Measurements from ENCODE around the gene C5orf47. TPM values are rescaled to one million over a fixed set of nuclear protein-coding genes. Genes with fewer than 3 reads are reported as not detected.

C5orf47 gene
- total and polyA plus RNA-seq, 10 of the 15 experiments (the other 5 are each of a cell fraction or from before 2014, with no cell fraction given): 0.04 TPM; not detected in 9

- TF ChIP-seq ZBTB11 (CRISPR knock-in tag; IDR thresholded peaks at IDR 0.05) (no peak), SMAD5 (IDR thresholded peaks at IDR 0.05; ENCODE audit: low read depth) (no peak), NFYA (IDR thresholded peaks at IDR 0.05; ENCODE audit: borderline replicate concordance, low read depth, low read length) (no peak), IRF4 (IDR thresholded peaks at IDR 0.05; ENCODE audit: low read depth, low read length) (no peak), ZNF274 (IDR thresholded peaks at IDR 0.05; ENCODE audit: insufficient read depth, insufficient read length) (no peak)
Observed at GRCh38 chr5:173972607-173972924, 16.4 kb upstream of the C5orf47 start (continued).

GRCh38 chr5:173972925-173973615 lies 15.9 kb upstream of the C5orf47 start:
- H2AFZ ChIP-seq (ENCODE audit: control insufficient read depth, low read depth, low read length): peak overlapping the region; percentile 99
- no peaks in the 10 kb centered on the region for H3K36me3 ChIP-seq (ENCODE audit: control insufficient read depth in 2 of 2, insufficient read depth in 2 of 2, low read length in 1 of 2)
- 8% methylated on average over 30 of the region's 30 CpGs for WGBS (ENCODE audit: insufficient coverage, insufficient replicate concordance, low lambda C conversion rate, missing lambda C conversion rate)
- ChIA-PET SMC1A (ENCODE audit: uncharacterized antibody, unreplicated experiment) (interaction anchor here (0.6 to 8.5 kb wide), 35 partner anchors 10 to 668 kb away, joined by 3 to 171 read pairs (median 4); partner anchors contain the start of gene BOD1), POLR2A (interaction anchor here (0.6 to 1.6 kb wide), 3 partner anchors 151 to 356 kb away, joined by 3 to 5 read pairs (median 3); partner anchors contain the start of gene BOD1), CTCF (interaction anchor here (0.6 to 6.8 kb wide), 42 partner anchors 8 to 681 kb away, joined by 3 to 242 read pairs (median 4); partner anchors contain the start of genes BOD1 and CPEB4), RAD21 (ENCODE audit: unreplicated experiment) (interaction anchor here (0.7 to 5.6 kb wide), 27 partner anchors 9 to 401 kb away, joined by 3 to 90 read pairs (median 4); partner anchors contain the start of gene BOD1)
- FAIRE-seq: peak; percentile 90
- BruUV-seq (replicated peaks): no TSS peak
- peaks cover 12% of the 10 kb centered on the region for H3K4me1 ChIP-seq (ENCODE audit: control insufficient read depth, insufficient read depth, low read length)
- H3K27ac ChIP-seq (ENCODE audit: control insufficient read depth, insufficient read depth): no peak overlapping the region
- H3K79me2 ChIP-seq (ENCODE audit: control insufficient read depth, insufficient read depth, low read length): no peaks in the 10 kb centered on the region
- no peaks in the 10 kb centered on the region for H4K20me1 ChIP-seq (ENCODE audit: control insufficient read depth, insufficient read depth)
- intact Hi-C loops (cut with micrococcal nuclease; ENCODE audit: unreplicated experiment) (loop anchor here (1.0 to 10.0 kb wide), 5 partner anchors 151 to 678 kb away; no protein-coding TSS in a partner anchor), in situ Hi-C loops (cut with MboI) (no loop called here)
- peak; percentile 40 for DNase-seq (ENCODE audit: low read depth, low spot score)
- peak overlapping the region; percentile 99 for H3K4me2 ChIP-seq (ENCODE audit: control insufficient read depth, insufficient read depth)
- H3K27me3 ChIP-seq (replicated peaks in 1 of 2; ENCODE audit: control insufficient read depth in 2 of 2, insufficient read depth in 2 of 2, low read length in 1 of 2): no peaks in the 10 kb centered on the region
- H3K9me3 ChIP-seq (replicated peaks; ENCODE audit: control insufficient read depth, insufficient read depth, low read length): no peaks in the 10 kb centered on the region
- peak; percentile 92 for ATAC-seq
- peak overlapping the region; percentile 51; the same call in 1 of the 2 replicates for H3K9ac ChIP-seq (ENCODE audit: control insufficient read depth, insufficient read depth, low read length)
- peak overlapping the region; percentile 66 for H3K4me3 ChIP-seq
- TF ChIP-seq RB1 (IDR thresholded peaks at IDR 0.05; ENCODE audit: borderline replicate concordance) (peak; percentile 28; the same call in 1 of the 2 replicates), PKNOX1 (IDR thresholded peaks at IDR 0.05) (no peak), BHLHE40 (IDR thresholded peaks at IDR 0.05; ENCODE audit: borderline replicate concordance in 1 of 2, low read depth in 2 of 2, low read length in 1 of 2) (peak in 1 of 2 experiments; percentile 49; a peak in 2 of 4 replicates), KAT2A (conservative IDR thresholded peaks at IDR 0.05; ENCODE audit: control insufficient read depth, low read depth, low read length) (no peak), RAD21 (IDR thresholded peaks at IDR 0.05; ENCODE audit: insufficient read depth, low read depth, low read length) (peak; percentile 84), KLF5 (IDR thresholded peaks at IDR 0.05; ENCODE audit: partially characterized antibody) (no peak), EED (IDR thresholded peaks at IDR 0.05; ENCODE audit: low read depth) (0 out of 2 replicates have a peak, but pooled peaks have one; percentile 0)
- TF ChIP-seq, protein P1, sequence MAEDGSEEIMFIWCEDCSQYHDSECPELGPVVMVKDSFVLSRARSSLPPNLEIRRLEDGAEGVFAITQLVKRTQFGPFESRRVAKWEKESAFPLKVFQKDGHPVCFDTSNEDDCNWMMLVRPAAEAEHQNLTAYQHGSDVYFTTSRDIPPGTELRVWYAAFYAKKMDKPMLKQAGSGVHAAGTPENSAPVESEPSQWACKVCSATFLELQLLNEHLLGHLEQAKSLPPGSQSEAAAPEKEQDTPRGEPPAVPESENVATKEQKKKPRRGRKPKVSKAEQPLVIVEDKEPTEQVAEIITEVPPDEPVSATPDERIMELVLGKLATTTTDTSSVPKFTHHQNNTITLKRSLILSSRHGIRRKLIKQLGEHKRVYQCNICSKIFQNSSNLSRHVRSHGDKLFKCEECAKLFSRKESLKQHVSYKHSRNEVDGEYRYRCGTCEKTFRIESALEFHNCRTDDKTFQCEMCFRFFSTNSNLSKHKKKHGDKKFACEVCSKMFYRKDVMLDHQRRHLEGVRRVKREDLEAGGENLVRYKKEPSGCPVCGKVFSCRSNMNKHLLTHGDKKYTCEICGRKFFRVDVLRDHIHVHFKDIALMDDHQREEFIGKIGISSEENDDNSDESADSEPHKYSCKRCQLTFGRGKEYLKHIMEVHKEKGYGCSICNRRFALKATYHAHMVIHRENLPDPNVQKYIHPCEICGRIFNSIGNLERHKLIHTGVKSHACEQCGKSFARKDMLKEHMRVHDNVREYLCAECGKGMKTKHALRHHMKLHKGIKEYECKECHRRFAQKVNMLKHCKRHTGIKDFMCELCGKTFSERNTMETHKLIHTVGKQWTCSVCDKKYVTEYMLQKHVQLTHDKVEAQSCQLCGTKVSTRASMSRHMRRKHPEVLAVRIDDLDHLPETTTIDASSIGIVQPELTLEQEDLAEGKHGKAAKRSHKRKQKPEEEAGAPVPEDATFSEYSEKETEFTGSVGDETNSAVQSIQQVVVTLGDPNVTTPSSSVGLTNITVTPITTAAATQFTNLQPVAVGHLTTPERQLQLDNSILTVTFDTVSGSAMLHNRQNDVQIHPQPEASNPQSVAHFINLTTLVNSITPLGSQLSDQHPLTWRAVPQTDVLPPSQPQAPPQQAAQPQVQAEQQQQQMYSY (CRISPR knock-in tag; IDR thresholded peaks at IDR 0.05): no peak

Data from GM12878 (cell line).